Stimulated activated CD8-positive, alpha-beta memory T cell treated with anti-CD3 and anti-CD28 coated beads, Interleukin-2, amount 100 ng/mL, for 48 hours (primary cell): ENCODE data around the gene ZNF215.
"Not testable (repeated sequence)": the region's sequence is repeated elsewhere in the genome, so short reads cannot be mapped to it uniquely, and the experiment has no call there.

Experiments used
- DNase-seq, 2 donors: peaks; one replicate each; pipeline ENCODE4 v3.0.0-alpha.2; 2020; ENCODE audit warnings: low read depth in 2 of 2

Gene ZNF215

GRCh38 chr11:6932145-6932544 lies 5.9 kb downstream of the ZNF215 start:
- no peak for DNase-seq

- DNase-seq, result no peak
Measured at GRCh38 chr11:6941970-6942369, 15.7 kb downstream of the ZNF215 start.

GRCh38 chr11:6943131-6943530 lies 16.9 kb downstream of the ZNF215 start:
- no peak for DNase-seq

- DNase-seq, result not testable (repeated sequence)
Measured at GRCh38 chr11:6954248-6954647, 28.0 kb downstream of the ZNF215 start.

- DNase-seq, result no peak
Measured at GRCh38 chr11:6962141-6962540, 35.9 kb downstream of the ZNF215 start.

GRCh38 chr11:6962673-6963072 lies 36.4 kb downstream of the ZNF215 start:
- no peak for DNase-seq

- DNase-seq, result no peak
Measured at GRCh38 chr11:6968816-6969215, 42.6 kb downstream of the ZNF215 start.

- not testable (repeated sequence) for DNase-seq
Measured at GRCh38 chr11:6969854-6970253, 43.6 kb downstream of the ZNF215 start.

- DNase-seq, result no peak
Measured at GRCh38 chr11:6979365-6979764, 53.1 kb downstream of the ZNF215 start.

GRCh38 chr11:6986487-6986886 lies 60.3 kb downstream of the ZNF215 start:
- DNase-seq, result no peak

GRCh38 chr11:6988506-6988905 lies 62.3 kb downstream of the ZNF215 start:
- no peak for DNase-seq

- no peak for DNase-seq
Measured at GRCh38 chr11:6991227-6991626, 65.0 kb downstream of the ZNF215 start.

GRCh38 chr11:6992026-6992425 lies 65.8 kb downstream of the ZNF215 start:
- DNase-seq, result no peak

- no peak for DNase-seq
Measured at GRCh38 chr11:6992457-6993417, 66.5 kb downstream of the ZNF215 start.

GRCh38 chr11:6995703-6996102 lies 69.5 kb downstream of the ZNF215 start:
- no peak for DNase-seq

GRCh38 chr11:7004482-7004881 lies 78.3 kb downstream of the ZNF215 start:
- no peak for DNase-seq
